GM18526 (cell line): ENCODE measurements around the gene BBC3.

ENCODE experiments used
- POLR2A ChIP-seq: IDR thresholded peaks from 3 replicates; pipeline ENCODE4 v1.6.1; 2011; ENCODE audit not compliant: insufficient read length; ENCODE audit errors: extremely low read depth

The BBC3 gene

DNA sequence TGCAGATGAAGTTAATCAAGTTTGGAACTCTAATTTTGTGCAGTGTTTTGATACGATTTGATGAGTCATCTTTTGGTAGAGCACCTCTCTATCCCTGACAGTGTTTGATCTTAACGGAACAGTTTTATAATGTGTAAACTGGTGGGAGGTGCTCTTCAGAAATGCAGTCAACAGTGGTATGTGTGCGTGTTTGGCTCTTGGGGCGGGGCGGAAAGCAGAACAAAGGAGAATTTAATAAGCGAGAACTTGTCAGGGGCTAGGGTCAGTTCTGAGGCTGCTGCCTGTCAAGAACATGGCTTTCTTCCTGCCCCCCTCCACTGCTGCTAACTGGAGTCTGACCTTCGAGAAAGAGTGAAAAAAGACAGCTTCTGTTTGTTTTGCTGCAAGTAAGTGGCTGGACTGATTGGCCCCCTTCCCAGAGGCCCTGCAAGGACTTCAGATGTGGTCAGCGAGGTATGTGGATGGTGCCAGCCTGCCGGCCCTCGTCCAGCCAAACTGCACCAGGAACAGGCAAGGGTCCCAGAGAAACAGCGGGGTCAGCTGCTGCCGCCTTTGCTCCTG is 40.8 kb downstream of the BBC3 start:
- no peak for TF ChIP-seq POLR2A

DNA sequence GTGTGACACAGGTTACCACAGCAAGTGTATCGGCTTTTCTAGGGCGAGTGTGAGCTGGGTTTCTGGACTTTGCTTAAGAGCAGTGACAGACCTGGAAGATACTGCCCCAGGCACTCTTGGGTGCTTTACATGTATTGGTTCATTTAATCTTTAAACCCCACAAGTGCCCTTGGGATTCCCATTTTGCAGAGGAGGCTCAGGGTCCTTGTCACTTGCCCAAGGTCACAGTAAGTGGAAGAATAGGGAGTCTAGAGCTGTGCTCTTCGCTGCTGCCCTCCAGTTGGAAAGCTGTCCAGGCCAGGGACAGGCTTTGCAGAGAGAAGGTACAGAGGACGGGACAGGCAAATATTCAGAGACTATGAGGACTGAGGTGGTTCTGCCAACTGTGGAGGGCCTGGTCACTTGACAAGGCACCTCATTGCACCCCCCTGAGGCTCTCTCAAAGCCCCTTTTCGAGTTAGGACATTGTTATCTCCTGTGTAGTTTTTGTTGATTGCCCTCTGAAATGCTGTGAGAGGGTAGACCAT is 42.4 kb downstream of the BBC3 start:
- no peak for TF ChIP-seq POLR2A

DNA sequence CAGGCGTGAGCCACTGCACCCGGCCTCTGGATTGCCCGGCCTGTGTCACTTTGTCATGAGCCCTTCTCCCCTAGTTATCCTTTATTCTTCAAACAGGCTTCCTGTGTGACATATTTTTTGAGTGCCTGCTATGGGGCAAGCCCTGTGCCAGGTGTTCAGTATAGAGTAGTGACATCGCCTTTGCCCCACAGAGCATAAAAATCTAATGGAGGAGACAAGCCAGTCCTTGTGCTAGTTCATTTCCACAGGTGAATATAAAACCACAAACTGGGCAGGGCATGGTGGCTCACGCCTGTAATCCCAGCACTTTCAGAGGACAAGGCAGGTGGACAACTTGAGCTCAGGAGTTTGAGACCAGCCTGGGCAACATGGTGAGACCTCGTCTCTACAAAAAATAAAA is 43.2 kb downstream of the BBC3 start:
- TF ChIP-seq POLR2A: no peak

DNA sequence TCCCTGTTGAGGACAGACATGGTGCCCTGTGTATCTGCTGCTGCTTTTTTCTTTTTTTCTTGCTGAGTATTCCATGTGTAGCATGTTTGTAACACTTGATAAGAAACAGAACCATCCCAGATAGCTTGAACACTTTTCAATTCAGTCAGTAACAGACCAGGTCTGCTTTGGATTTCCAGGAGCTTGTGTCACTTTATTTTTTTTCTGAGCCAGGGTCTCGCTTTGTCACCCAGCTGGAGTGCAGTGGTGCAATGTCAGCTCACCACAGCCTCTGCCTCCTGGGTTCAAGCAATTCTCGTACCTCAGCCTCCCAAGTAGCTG is 43.7 kb downstream of the BBC3 start:
- no peak for TF ChIP-seq POLR2A

DNA sequence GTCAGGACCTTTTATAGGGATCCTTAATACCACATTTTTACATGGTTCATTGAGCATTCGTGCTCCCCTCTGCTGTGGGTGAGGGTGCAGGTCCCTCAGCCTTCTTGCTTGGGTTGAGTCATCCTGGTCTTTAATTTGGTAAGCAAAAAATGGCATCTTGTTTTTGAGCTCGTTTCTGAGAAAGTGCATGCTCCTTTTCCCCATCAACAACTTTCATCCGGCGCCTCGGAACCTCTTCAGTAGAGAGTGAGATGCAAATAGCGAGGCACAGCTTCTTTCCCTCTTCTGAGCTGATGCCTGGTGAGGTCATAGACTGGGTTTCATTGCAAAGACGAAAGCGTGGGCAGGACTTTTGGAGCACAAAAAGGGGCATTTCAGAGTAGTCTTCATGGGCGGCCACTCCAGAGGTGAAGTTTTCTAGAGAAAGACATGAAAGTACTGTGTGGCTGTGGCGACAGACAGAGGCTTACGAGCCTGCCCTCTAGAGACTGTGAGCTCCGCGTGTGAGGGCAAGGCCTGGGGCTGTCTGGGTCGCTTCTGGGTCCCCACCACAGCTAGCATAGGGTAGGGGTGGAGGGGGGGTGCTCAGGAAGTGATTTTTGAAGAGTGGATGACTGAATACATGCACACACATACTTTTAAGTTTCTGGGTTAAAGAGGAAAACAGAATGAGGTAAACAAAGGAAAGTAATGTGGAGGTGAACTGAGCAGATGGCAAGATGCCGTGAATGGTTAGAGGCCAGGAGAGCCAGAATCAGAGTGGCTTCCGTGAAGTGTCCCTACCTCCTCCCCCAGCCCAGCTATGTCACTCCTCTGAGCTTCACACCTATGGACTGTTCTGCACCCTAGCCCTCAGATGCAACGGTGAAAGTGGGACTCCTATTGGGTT is 44.3 kb downstream of the BBC3 start:
- no peak for TF ChIP-seq POLR2A

DNA sequence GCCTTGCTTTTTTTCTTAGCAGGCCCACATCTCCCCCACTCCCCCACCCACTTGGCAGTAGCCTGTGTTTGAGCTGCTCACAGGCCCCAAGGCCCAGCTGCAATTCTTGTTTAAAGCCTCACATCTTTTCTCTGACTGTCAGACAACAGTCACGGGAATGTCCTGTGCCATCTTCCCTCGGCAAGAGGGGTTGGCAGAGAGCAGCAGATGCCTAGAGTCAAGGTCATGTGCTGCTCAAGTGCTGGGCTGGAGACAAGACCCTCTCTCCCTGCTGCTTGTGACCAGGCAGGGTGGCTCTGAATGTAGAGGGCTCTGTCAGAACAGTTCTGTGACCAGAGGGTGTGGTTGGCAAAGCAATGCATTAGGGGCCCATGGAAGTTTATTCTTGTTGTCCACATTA is 47.4 kb downstream of the BBC3 start:
- TF ChIP-seq POLR2A: no peak

DNA sequence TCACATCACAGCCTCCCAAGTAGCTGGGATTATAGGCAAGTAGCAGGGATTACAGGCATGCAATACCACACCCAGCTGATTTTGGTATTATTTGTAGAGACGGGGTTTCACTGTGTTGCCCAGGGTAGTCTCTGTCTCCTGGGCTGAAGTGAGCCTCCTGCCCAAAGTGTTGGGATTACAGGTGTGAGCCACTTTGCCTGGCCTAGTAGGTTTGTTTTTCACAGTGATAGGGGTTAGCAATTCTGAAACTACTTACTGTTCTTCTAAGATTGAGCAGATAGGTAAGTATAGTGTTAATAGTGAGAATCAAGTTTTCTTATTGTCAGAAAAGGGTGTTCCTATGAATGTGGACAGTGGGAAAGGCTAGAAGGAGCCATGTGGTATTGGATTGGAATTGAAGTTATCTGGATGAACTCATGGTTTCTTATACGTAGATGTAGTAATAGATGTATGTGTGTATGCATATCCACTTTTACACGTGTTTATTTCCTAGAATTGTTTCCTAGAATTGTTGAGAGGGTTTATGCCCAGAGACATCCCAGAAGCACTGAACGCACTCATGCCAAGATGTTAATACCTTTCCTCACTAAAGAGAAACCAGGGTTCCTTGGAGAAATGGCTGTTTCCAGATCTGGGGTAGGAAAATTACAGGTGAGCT is 51.2 kb downstream of the BBC3 start:
- no peak for TF ChIP-seq POLR2A

DNA sequence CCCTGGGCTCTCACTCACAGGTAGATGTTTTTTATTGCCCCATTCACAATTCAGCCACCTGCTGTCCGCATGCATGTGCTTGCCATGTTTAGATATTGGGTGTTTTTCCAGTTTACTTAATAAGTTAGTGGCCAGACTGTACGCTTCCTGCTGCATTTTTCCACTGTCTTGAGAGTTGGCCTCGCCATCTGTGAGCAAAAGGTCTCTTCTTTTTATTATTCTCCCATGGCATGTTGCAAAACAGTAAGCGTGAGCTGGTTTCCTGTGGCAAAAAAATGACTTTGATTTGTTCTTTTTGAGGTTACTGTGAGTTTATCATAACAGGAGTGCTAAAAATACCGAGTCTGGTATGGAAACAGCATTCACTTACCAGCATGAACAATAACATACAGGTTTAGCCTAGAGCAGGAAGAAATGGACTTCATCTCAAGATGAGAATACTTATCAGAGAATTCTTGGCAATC is 54.3 kb downstream of the BBC3 start:
- no peak for TF ChIP-seq POLR2A

DNA sequence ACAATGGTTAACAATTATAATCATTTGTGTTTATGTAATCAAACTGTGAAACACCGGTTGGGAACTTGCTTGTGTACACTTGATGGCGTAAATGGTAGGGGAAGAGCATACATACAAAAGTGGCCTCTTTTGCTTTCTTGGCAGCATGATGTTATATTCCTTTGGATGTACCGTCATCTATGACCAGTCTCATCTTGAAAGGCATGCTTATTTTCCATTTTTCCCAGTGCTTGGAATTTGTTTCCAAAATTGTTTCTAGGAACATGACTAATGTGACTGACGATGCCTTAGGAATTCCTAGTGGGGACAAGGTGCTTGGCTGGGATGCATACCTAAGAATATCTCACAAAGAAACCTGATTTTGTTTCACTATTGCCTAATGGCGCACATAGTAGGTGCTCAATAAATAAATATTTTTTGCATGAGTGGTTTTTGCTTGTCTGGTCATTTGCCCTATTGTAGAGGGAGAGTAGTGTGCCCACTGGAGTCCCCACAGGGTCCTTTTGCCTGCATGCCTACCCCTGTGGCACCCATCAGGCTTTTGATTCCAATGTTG is 54.9 kb downstream of the BBC3 start:
- TF ChIP-seq POLR2A: no peak

DNA sequence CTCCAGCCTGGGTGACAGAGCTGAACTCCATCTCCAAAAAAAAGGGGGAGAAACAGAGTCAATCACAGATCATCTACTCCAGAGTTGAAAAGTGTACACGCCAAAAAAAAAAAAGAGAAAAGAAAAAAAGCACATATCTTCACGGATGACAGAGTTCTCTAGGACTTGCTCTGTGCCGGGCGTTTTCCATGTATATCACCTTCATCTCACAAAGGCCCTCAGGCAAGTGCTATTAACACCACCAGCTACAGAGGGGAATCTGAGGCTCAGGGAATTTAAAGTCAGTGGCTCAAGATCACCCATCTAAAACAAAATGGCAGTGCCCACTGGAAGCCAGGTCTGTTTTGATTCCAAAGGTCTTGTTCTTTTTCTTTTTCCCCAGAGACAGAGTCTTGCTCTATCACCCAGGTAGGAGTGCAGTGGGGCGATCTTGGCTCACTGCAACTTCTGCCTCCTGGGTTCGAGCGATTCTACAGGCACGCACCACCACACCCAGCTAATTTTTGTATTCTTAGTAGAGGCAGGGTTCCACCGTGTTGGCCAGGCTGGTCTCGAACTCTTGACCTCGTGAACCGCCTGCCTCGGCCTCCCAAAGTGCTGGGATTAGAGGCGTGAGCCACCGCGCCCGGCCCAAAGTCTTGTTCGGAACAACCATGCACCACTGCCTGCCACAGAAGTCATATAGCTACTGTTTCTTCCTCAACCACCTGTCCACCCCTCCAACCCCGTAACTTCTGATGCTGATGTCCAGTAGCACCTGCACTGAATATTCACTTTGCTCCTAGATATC is 58.1 kb downstream of the BBC3 start:
- TF ChIP-seq POLR2A: no peak
